IPS-18c (cell line): ENCODE measurements around the gene UNCX.
"Not testable (repeated sequence)": the region's sequence is repeated elsewhere in the genome, so short reads cannot be mapped to it uniquely, and the experiment has no call there.

ENCODE experiments used
- H3K4me3 ChIP-seq: 2 replicates; pipeline ENCODE4 v1.7.0; 2013; ENCODE audit warnings: low read depth, mild to moderate bottlenecking, low read length, moderate library complexity; ENCODE audit not compliant: insufficient read depth
- H3K9me3 ChIP-seq: one replicate; pipeline ENCODE4 v1.6.1; 2013; ENCODE audit warnings: mild to moderate bottlenecking, low read length, moderate library complexity; ENCODE audit not compliant: control insufficient read depth, insufficient read depth

The UNCX gene

GRCh38 chr7:1232623-1233332 is at the start of gene UNCX:
UNCX (plus strand) TSS chr7:1232872; CDS start chr7:1233018, 146 bp downstream.
- H3K4me3 ChIP-seq = no peak within 1 kb of the TSS
- peaks cover 2% of the 10 kb centered on the region for H3K9me3 ChIP-seq

- H3K4me3 ChIP-seq = no peak overlapping the region
- H3K9me3 ChIP-seq = no peaks in the 10 kb centered on the region
Measured at GRCh38 chr7:1187127-1187526, 45.5 kb upstream of the UNCX start.

GRCh38 chr7:1188720-1189294 is 43.9 kb upstream of the UNCX start:
- no peaks in the 10 kb centered on the region for H3K9me3 ChIP-seq
- H3K4me3 ChIP-seq = no peak overlapping the region

GRCh38 chr7:1189986-1190772 is 42.5 kb upstream of the UNCX start:
- Histone ChIP-seq H3K9me3 (no peaks in the 10 kb centered on the region), H3K4me3 (no peak overlapping the region)

- Histone ChIP-seq H3K4me3 (no peak overlapping the region), H3K9me3 (no peaks in the 10 kb centered on the region)
Measured at GRCh38 chr7:1192171-1192676, 40.4 kb upstream of the UNCX start.

- no peak overlapping the region for H3K4me3 ChIP-seq
- H3K9me3 ChIP-seq = no peaks in the 10 kb centered on the region
Measured at GRCh38 chr7:1193593-1194424, 38.9 kb upstream of the UNCX start.

GRCh38 chr7:1196441-1196840 is 36.2 kb upstream of the UNCX start:
- H3K9me3 ChIP-seq, H3K4me3 ChIP-seq: not testable (repeated sequence)

GRCh38 chr7:1196950-1197349 is 35.7 kb upstream of the UNCX start:
- H3K4me3 ChIP-seq = no peak overlapping the region

GRCh38 chr7:1197997-1198625 is 34.6 kb upstream of the UNCX start:
- no peak overlapping the region for H3K4me3 ChIP-seq
- no peaks in the 10 kb centered on the region for H3K9me3 ChIP-seq

More at GRCh38 chr7:1196950-1197349, 35.7 kb upstream of the UNCX start:
- no peaks in the 10 kb centered on the region for H3K9me3 ChIP-seq

GRCh38 chr7:1200045-1200444 is 32.6 kb upstream of the UNCX start:
- Histone ChIP-seq H3K9me3 (no peaks in the 10 kb centered on the region), H3K4me3 (no peak overlapping the region)

GRCh38 chr7:1201916-1202315 is 30.8 kb upstream of the UNCX start:
- no peak overlapping the region for H3K4me3 ChIP-seq
- H3K9me3 ChIP-seq = no peaks in the 10 kb centered on the region

GRCh38 chr7:1202914-1203313 is 29.8 kb upstream of the UNCX start:
- not testable (repeated sequence) for H3K4me3 ChIP-seq, H3K9me3 ChIP-seq

GRCh38 chr7:1204460-1205140 is 28.1 kb upstream of the UNCX start:
- Histone ChIP-seq H3K9me3 (no peaks in the 10 kb centered on the region), H3K4me3 (no peak overlapping the region)

GRCh38 chr7:1205742-1206141 is 26.9 kb upstream of the UNCX start:
- not testable (repeated sequence) for H3K9me3 ChIP-seq

GRCh38 chr7:1209097-1209496 is 23.6 kb upstream of the UNCX start:
- Histone ChIP-seq H3K4me3 (no peak overlapping the region), H3K9me3 (no peaks in the 10 kb centered on the region)

More at GRCh38 chr7:1205742-1206141, 26.9 kb upstream of the UNCX start:
- H3K4me3 ChIP-seq = not testable (repeated sequence)

GRCh38 chr7:1210321-1210978 is 22.2 kb upstream of the UNCX start:
- no peak overlapping the region for H3K4me3 ChIP-seq
- H3K9me3 ChIP-seq = no peaks in the 10 kb centered on the region
